ENCODE measurements around the gene FHIP2A.
"Not testable (repeated sequence)": the region's sequence is repeated elsewhere in the genome, so short reads cannot be mapped to it uniquely, and the experiment has no call there.

FHIP2A gene, protein sequence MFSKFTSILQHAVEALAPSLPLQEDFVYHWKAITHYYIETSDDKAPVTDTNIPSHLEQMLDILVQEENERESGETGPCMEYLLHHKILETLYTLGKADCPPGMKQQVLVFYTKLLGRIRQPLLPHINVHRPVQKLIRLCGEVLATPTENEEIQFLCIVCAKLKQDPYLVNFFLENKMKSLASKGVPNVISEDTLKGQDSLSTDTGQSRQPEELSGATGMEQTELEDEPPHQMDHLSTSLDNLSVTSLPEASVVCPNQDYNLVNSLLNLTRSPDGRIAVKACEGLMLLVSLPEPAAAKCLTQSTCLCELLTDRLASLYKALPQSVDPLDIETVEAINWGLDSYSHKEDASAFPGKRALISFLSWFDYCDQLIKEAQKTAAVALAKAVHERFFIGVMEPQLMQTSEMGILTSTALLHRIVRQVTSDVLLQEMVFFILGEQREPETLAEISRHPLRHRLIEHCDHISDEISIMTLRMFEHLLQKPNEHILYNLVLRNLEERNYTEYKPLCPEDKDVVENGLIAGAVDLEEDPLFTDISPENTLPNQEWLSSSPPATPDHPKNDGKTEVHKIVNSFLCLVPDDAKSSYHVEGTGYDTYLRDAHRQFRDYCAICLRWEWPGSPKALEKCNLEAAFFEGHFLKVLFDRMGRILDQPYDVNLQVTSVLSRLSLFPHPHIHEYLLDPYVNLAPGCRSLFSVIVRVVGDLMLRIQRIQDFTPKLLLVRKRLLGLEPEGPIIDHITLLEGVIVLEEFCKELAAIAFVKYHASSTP

DNA sequence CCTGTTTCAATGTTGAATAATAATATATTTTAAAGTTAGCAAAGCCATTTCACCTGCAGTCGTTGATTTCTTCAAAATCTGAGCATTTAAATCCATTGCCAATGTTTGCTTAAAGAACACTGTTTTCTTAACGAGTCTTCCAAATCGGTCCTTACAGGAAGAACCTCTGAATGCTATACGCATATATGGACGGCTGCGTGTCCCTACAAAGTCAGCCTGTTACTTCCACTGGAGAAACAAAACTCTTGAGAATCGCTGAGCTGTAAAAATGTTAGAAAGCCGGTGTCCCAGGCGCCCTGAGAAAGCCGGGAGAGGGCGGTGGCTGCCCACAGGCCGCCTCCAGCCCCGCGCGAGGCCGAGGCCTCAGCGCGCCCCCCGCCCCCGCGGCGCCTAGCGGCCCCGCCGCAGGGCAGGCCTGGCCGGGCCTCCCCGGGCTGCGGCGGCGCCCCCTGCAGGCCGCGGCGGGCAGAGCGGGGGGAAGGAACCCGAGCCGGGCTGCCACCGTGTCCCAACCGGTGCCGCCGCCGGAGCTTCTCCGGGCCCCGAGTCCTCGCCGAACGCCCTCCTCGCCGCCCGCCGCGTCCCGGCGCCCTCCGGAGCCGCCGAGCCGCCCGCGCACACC is at the start of gene FHIP2A:
Gene FHIP2A, plus strand, starts transcription at position 488 of the 622 bp plus-strand sequence. CDS start 299 bp downstream, outside the sequence.
- peak within 1 kb of the TSS; percentile 92 for H3K27ac ChIP-seq
- CTCF ChIA-PET = interaction anchor here (0.6 to 3.0 kb wide), 24 partner anchors 9 to 702 kb away, joined by 3 to 22 read pairs (median 3); no protein-coding TSS in a partner anchor
- POLR2A ChIA-PET (ENCODE audit: low non-redundant PET) = no interaction called here
- peak; percentile 77 for DNase-seq (ENCODE audit: low spot score)
- TF ChIP-seq, protein P1, sequence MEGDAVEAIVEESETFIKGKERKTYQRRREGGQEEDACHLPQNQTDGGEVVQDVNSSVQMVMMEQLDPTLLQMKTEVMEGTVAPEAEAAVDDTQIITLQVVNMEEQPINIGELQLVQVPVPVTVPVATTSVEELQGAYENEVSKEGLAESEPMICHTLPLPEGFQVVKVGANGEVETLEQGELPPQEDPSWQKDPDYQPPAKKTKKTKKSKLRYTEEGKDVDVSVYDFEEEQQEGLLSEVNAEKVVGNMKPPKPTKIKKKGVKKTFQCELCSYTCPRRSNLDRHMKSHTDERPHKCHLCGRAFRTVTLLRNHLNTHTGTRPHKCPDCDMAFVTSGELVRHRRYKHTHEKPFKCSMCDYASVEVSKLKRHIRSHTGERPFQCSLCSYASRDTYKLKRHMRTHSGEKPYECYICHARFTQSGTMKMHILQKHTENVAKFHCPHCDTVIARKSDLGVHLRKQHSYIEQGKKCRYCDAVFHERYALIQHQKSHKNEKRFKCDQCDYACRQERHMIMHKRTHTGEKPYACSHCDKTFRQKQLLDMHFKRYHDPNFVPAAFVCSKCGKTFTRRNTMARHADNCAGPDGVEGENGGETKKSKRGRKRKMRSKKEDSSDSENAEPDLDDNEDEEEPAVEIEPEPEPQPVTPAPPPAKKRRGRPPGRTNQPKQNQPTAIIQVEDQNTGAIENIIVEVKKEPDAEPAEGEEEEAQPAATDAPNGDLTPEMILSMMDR (conservative IDR thresholded peaks at IDR 0.05; ENCODE audit: low read depth) = peak; percentile 96

DNA sequence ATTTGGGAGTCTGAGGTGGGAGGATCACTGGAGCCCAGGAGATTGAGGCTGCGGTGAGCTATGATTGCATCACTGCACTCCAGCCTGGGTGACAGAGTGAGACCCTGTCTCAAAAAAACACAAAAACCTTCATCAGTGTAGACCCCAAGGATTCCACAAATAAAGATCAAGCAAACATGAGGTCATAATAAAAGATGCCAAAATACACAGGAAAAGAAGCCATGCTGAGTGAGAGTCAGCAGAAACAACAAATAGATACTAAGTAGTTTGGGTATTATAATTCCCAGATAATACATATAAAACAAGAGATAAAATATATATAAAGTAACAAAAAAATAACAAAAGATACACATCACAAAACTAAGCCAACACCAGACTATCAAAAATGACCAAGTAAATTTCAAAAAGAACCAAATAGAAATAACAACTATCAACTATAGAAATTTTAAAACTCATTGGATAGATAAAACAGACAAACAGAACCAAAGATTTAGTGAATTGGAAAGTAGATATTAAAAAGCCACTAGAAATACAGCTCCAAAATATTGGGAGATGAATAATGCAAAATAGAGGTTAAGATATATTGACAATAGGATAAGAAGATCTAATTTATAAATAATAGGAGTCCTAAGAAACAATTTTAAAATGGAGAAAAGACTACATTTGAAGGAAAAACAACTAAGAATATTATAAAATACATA is 48.9 kb upstream of the FHIP2A start:
- ChIA-PET POLR2A (ENCODE audit: low non-redundant PET) (no interaction called here), CTCF (no interaction called here)
- TF ChIP-seq, protein P1 (conservative IDR thresholded peaks at IDR 0.05; ENCODE audit: low read depth) = no peak
- H3K27ac ChIP-seq = no peak overlapping the region
- DNase-seq (ENCODE audit: low spot score) = no peak

DNA sequence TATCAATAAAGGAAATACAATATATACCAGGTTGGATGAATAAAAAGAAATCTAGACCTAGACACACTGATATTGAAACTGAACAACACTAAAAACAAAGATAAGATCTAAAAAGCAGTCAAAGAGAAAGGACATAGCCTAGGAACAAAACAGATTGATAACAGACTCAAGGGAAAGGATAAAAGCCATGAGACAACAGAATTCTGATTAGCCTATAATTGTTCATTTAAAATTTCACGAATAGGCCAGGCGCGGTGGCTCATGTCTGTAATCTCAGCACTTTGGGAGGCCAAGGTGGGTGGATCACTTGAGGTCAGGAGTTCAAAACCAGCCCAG is 48.4 kb upstream of the FHIP2A start:
- ChIA-PET POLR2A (ENCODE audit: low non-redundant PET) (no interaction called here), CTCF (no interaction called here)
- TF ChIP-seq, protein P1 (conservative IDR thresholded peaks at IDR 0.05; ENCODE audit: low read depth) = no peak
- DNase-seq (ENCODE audit: low spot score) = no peak
- H3K27ac ChIP-seq = no peak overlapping the region

DNA sequence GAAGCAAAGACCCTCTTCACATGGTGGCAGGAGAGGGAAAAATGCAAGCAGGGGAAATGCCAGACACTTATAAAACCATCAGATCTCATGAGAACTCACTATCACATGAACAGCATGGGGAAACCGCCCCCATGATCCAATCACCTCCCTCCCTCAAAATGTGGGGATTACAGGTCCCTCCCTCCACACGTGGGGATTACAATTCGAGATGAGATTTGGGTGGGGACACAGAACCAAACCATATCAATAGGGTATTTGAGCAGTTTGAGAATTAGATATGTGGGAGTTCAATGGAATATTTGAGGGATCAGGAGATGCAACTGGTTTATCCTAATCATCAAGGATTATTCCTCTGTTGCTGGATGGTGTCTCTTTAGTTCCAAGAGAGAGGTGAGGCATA is 46.5 kb upstream of the FHIP2A start:
- POLR2A ChIA-PET (ENCODE audit: low non-redundant PET); DNase-seq (ENCODE audit: low spot score); H3K27ac ChIP-seq; CTCF ChIA-PET: not testable (repeated sequence)

DNA sequence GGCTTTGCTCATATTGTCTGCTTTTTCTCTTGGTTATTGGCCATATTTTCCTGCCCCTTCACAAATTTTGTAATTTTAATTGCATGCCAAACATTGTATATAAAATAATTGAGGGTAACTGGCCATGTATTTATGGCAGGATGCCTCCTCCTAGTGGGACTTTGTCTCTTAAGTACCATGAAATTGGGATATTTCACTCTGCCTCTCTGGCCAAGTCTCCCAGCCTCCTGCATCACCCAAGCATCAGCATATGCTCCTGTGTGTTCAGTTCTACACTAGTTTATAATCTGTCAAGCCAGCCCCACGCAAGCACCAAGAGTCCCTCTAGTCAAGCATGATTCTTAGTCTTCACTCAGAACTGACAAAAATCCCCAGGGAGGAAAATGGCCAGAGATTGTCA is 44.2 kb upstream of the FHIP2A start:
- H3K27ac ChIP-seq = no peak overlapping the region
- TF ChIP-seq, protein P1 (conservative IDR thresholded peaks at IDR 0.05; ENCODE audit: low read depth) = no peak
- CTCF ChIA-PET = interaction anchor here (0.6 kb wide), 1 partner anchor 80 kb away, joined by 5 read pairs; no protein-coding TSS in a partner anchor
- no peak for DNase-seq (ENCODE audit: low spot score)
- POLR2A ChIA-PET (ENCODE audit: low non-redundant PET) = no interaction called here

DNA sequence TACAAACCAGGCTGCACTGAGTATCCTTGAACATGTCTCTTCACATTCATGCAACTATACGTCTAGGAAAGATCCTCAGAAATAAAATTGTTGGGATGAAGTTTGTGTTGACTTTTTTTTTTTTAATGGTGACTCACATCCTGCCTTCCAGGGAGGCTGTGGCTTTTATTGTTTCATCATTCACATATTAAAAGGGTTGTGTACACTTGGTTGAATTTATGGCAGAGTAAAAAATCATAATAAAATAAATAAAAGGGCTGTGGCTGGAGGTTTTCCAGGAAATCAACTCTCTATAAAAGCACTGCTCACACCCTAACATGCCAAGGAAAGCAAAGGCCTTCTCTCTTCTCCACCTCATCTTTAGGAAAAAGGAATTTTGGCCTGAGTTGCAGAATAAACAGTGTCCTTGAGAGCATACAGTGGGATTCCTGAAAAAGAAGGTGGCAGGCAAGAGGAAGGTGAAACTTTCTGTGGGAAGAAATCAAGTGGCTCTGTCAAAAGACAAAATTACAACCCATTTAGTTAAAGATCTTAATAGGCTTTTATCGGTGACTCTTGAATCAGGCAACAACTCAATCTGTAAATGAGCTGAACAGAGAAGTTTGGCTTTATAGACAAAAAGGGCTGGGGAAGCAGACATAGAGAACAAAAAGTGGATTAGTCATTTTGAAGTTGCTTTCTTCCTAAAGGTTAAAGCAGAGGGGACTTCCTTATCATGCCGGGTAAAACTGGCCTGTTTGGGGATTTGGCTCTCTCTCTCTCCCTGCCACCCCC is 41.6 kb upstream of the FHIP2A start:
- DNase-seq (ENCODE audit: low spot score) = peak; percentile 79
- peak overlapping the region; percentile 58 for H3K27ac ChIP-seq

More for the DNA sequence above, 41.6 kb upstream of the FHIP2A start:
- TF ChIP-seq, protein P1 (conservative IDR thresholded peaks at IDR 0.05; ENCODE audit: low read depth) = no peak
- POLR2A ChIA-PET (ENCODE audit: low non-redundant PET) = no interaction called here
- CTCF ChIA-PET = no interaction called here

Data from RWPE1 (cell line).